IMR-90 (cell line): Measurements from ENCODE around the gene MIER2. TPM values are rescaled to one million over a fixed set of nuclear protein-coding genes. Genes with fewer than 3 reads are reported as not detected.

Experiments used
- ATAC-seq: fragments of 200-7000 bp; cut with Tn5 transposase; 2 replicates; pipeline ENCODE4 v1.9.1; 2020; ENCODE audit warnings: low read depth, mild to moderate bottlenecking, moderate library complexity
- BruUV-seq: library from RNA; stranded (reverse); fragments of 400-500 nt; replicated peaks from 2 replicates; lab custom pipeline; 2021; lab: Mats Ljungman, UMichigan
- CTCF ChIA-PET: fragments of 300-600 bp; formaldehyde crosslinking; extraction: SDS; loops from one replicate; lab custom pipeline; 2021; ENCODE audit warnings: antibody characterized with exemption; lab: Yijun Ruan, JAX
- POLR2A ChIA-PET: fragments of 300-600 bp; sonication (Branson Sonifier 250); formaldehyde crosslinking; loops from one replicate; lab custom pipeline; 2022; ENCODE audit warnings: antibody characterized with exemption; ENCODE audit not compliant: unreplicated experiment; lab: Charles Lee
- DNase-seq: peaks from one replicate; pipeline ENCODE4 v3.0.0; 2013
- H2AFZ ChIP-seq: replicated peaks from 2 replicates; pipeline ENCODE3; 2013; ENCODE audit warnings: low read length, mild to moderate bottlenecking; ENCODE audit not compliant: poor library complexity
- H2AK5ac ChIP-seq: 2 replicates; pipeline ENCODE4 v1.6.1; 2013; ENCODE audit warnings: low read depth, low read length, inconsistent platforms
- H2AK9ac ChIP-seq: replicated peaks from 2 replicates; pipeline ENCODE3; 2013; ENCODE audit warnings: mild to moderate bottlenecking, low read depth, low read length, moderate library complexity; ENCODE audit not compliant: poor library complexity
- H2BK120ac ChIP-seq: 2 replicates; pipeline ENCODE4 v1.6.1; 2013; ENCODE audit warnings: low read depth, low read length, inconsistent platforms
- H2BK15ac ChIP-seq: 3 replicates; pipeline ENCODE4 v1.6.1; 2013; ENCODE audit warnings: low read depth, low read length, inconsistent platforms
- H2BK20ac ChIP-seq: 2 replicates; pipeline ENCODE4 v1.6.1; 2013; ENCODE audit warnings: low read depth, mild to moderate bottlenecking, inconsistent platforms, low read length, moderate library complexity
- H2BK5ac ChIP-seq: 2 replicates; pipeline ENCODE4 v1.6.1; 2013; ENCODE audit warnings: mild to moderate bottlenecking, low read depth, low read length, inconsistent platforms; ENCODE audit not compliant: poor library complexity, severe bottlenecking
- H3K14ac ChIP-seq: replicated peaks from 2 replicates; pipeline ENCODE4 v1.6.1; 2013; ENCODE audit warnings: low read depth, low read length, inconsistent platforms
- H3K18ac ChIP-seq: 2 replicates; pipeline ENCODE4 v1.6.1; 2013; ENCODE audit warnings: low read depth, low read length, control low read depth
- H3K23ac ChIP-seq: 2 replicates; pipeline ENCODE4 v1.6.1; 2013; ENCODE audit warnings: low read depth, low read length, inconsistent platforms
- H3K27ac ChIP-seq: 2 replicates; pipeline ENCODE4 v1.5.1; 2013; ENCODE audit warnings: mild to moderate bottlenecking, control low read depth, low read length; ENCODE audit not compliant: insufficient read depth
- H3K27me3 ChIP-seq: 2 replicates; pipeline ENCODE4 v1.6.1; 2013; ENCODE audit warnings: low read length; ENCODE audit not compliant: control insufficient read depth, insufficient read depth
- H3K36me3 ChIP-seq: 2 replicates; pipeline ENCODE4 v1.6.1; 2013; ENCODE audit warnings: low read length, mixed read lengths; ENCODE audit not compliant: control insufficient read depth, insufficient read depth
- H3K4ac ChIP-seq: 2 replicates; pipeline ENCODE4 v1.6.1; 2013; ENCODE audit warnings: low read depth, low read length, inconsistent platforms
- H3K4me1 ChIP-seq: 2 replicates; pipeline ENCODE4 v1.6.1; 2013; ENCODE audit warnings: low read length, mixed read lengths; ENCODE audit not compliant: control insufficient read depth, insufficient read depth
- H3K4me2 ChIP-seq: 2 replicates; pipeline ENCODE4 v1.6.1; 2013; ENCODE audit warnings: low read depth, mild to moderate bottlenecking, control low read depth, low read length, moderate library complexity
- H3K4me3 ChIP-seq: 2 replicates; pipeline ENCODE4 v1.5.1; 2013; ENCODE audit warnings: low read depth, mild to moderate bottlenecking, control low read depth, low read length, moderate library complexity; ENCODE audit not compliant: insufficient read depth
- H3K56ac ChIP-seq: 2 replicates; pipeline ENCODE4 v1.6.1; 2013; ENCODE audit warnings: low read length, inconsistent platforms; ENCODE audit not compliant: insufficient read depth; ENCODE audit errors: extremely low read depth
- H3K79me1 ChIP-seq, 2 experiments: 2 replicates each; pipeline ENCODE4 v1.6.1; 2013; ENCODE audit warnings: low read length in 2 of 2, inconsistent platforms in 1 of 2, low read depth in 1 of 2
- H3K9ac ChIP-seq: 2 replicates; pipeline ENCODE4 v1.6.1; 2013; ENCODE audit warnings: low read depth, low read length, control low read depth
- H3K9me1 ChIP-seq: 2 replicates; pipeline ENCODE4 v1.6.1; 2013; ENCODE audit warnings: low read length, inconsistent platforms; ENCODE audit not compliant: insufficient read depth
- H3K9me3 ChIP-seq: 2 replicates; pipeline ENCODE4 v1.6.1; 2013; ENCODE audit warnings: low read length; ENCODE audit not compliant: control insufficient read depth, insufficient read depth
- H4K20me1 ChIP-seq: 2 replicates; pipeline ENCODE4 v1.6.1; 2013; ENCODE audit warnings: low read length, inconsistent platforms; ENCODE audit not compliant: insufficient read depth
- H4K5ac ChIP-seq: 2 replicates; pipeline ENCODE4 v1.6.1; 2013; ENCODE audit warnings: mild to moderate bottlenecking, low read depth, low read length, control low read depth
- H4K8ac ChIP-seq, 2 experiments: 2 replicates each; pipeline ENCODE4 v1.6.1; 2013; ENCODE audit warnings: low read depth in 2 of 2, low read length in 2 of 2, control low read depth in 1 of 2, inconsistent platforms in 1 of 2
- H4K91ac ChIP-seq: 2 replicates; pipeline ENCODE4 v1.6.1; 2013; ENCODE audit warnings: low read depth, low read length, inconsistent platforms; ENCODE audit not compliant: insufficient read depth
- BHLHE40 ChIP-seq: fragments of 150-350 bp; IDR thresholded peaks from 2 replicates; pipeline ENCODE4 v1.6.1; 2016; ENCODE audit warnings: mild to moderate bottlenecking, low read depth, low read length
- CHD1 ChIP-seq: IDR thresholded peaks from 2 replicates; pipeline ENCODE4 v1.6.1; 2012; ENCODE audit warnings: low read depth, low read length, improper control_type of control experiment
- FOS ChIP-seq: fragments of 150-350 bp; IDR thresholded peaks from 2 replicates; pipeline ENCODE4 v1.6.1; 2016; ENCODE audit warnings: low read depth, low read length
- MAZ ChIP-seq: IDR thresholded peaks from 2 replicates; pipeline ENCODE4 v1.6.1; 2012; ENCODE audit warnings: low read depth, mild to moderate bottlenecking, low read length, improper control_type of control experiment, moderate library complexity, borderline replicate concordance
- MXI1 ChIP-seq: IDR thresholded peaks from 2 replicates; pipeline ENCODE4 v1.6.1; 2012; ENCODE audit warnings: low read depth, mild to moderate bottlenecking, low read length, moderate library complexity, borderline replicate concordance
- NFE2L2 ChIP-seq: fragments of 150-350 bp; IDR thresholded peaks from 2 replicates; pipeline ENCODE4 v1.6.1; 2016; ENCODE audit warnings: low read depth, mild to moderate bottlenecking, low read length
- RAD21 ChIP-seq: IDR thresholded peaks from 2 replicates; pipeline ENCODE4 v1.6.1; 2012; ENCODE audit warnings: low read length, improper control_type of control experiment
- RCOR1 ChIP-seq: IDR thresholded peaks from 2 replicates; pipeline ENCODE4 v1.6.1; 2012; ENCODE audit warnings: mild to moderate bottlenecking, low read length, improper control_type of control experiment; ENCODE audit not compliant: insufficient replicate concordance
- RFX5 ChIP-seq: IDR thresholded peaks from 2 replicates; pipeline ENCODE4 v1.8.0; 2012; ENCODE audit warnings: low read depth, mild to moderate bottlenecking, low read length, moderate library complexity
- SMC3 ChIP-seq: fragments of 150-350 bp; IDR thresholded peaks from 2 replicates; pipeline ENCODE4 v1.6.1; 2016; ENCODE audit warnings: low read depth, mild to moderate bottlenecking, antibody characterized with exemption, low read length, moderate library complexity
- WGBS, 2 experiments: methylation state at CpG; one replicate each; pipeline versions ENCODE4 v1.1.5 to v1.1.7; 2013; ENCODE audit warnings: missing lambda C conversion rate in 2 of 2; ENCODE audit not compliant: insufficient read length in 1 of 2; ENCODE audit errors: extremely low coverage in 2 of 2; 5-methylcytosine and 5-hydroxymethylcytosine counted together
- dilution Hi-C: fragments of 300-500 bp; cut with HindIII; formaldehyde crosslinking; loops from one replicate; pipeline ENCODE4 v1.14.3; 2018; ENCODE audit warnings: low sequenced_read_pairs; ENCODE audit not compliant: unreplicated experiment
- in situ Hi-C: fragments of 300-500 bp; cut with MboI; formaldehyde crosslinking; loops from 3 replicates; pipeline ENCODE4 v1.14.3; 2019; ENCODE audit warnings: low sequenced_read_pairs, inconsistent platforms, mixed read lengths
- intact Hi-C: fragments of 100-400 bp; cut with micrococcal nuclease; formaldehyde crosslinking; loops from 2 replicates; pipeline ENCODE4 v1.10.0; 2022
- polyA plus RNA-seq, 3 experiments: library from polyadenylated mRNA; depleted of rRNA; stranded (reverse); fragments of >200 nt; gene quantifications; 2 replicates each; pipeline ENCODE4 v1.2.3, GENCODE V29; 2012; ENCODE audit warnings: low replicate concordance in 1 of 3
- total RNA-seq: library from RNA; depleted of rRNA; stranded (reverse); fragments of >200 nt; gene quantifications from 2 replicates; pipeline ENCODE4 v1.2.3, GENCODE V29; 2012
- TF ChIP-seq, protein P1 (sequence below): fragments of 150-350 bp; IDR thresholded peaks from 2 replicates; pipeline ENCODE4 v1.6.1; 2017; ENCODE audit warnings: mild to moderate bottlenecking, antibody characterized with exemption, low read length, low read depth

The MIER2 gene
- total and polyA plus RNA-seq, 2 of the 4 experiments (the other 2 are of a cell fraction) = 28.0 to 28.4 TPM

DNA sequence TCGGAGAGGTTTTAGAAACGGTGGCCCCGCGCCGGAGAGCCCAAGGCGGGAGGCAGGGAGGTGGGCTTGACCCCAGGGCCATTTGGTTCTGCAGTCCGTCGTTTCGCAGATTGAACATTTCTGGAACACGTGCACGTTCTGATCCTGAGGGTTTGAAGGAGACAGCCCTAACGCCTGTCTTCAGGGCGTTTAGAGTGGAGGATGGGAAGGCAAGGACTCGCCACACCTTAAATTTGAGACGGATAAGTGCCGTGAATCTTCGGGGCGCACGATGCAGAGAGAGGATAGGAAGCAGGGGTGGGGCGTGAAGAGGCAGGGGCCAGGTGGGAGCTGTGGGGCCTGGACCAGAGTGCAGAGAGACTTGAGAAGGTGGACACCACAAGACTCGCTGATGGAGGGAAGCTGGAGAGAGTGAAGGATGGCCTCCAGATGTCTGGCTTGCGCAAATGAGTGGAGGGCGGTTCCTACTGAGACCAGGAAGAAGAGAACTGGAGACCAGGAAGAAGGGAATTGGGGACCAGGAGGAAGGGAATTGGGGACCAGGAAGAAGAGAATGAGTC lies 804 bp upstream of the MIER2 start:
- Histone ChIP-seq H4K91ac (no peak overlapping the region), H2AK5ac (no peak overlapping the region), H3K4me2 (no peak overlapping the region), H2BK120ac (no peak overlapping the region), H2BK20ac (no peak overlapping the region), H4K5ac (peak overlapping the region; percentile 31; the same call in 1 of the 2 replicates), H3K27me3 (no peaks in the 10 kb centered on the region), H3K56ac (no peak overlapping the region), H3K18ac (no peak overlapping the region), H3K4me1 (peaks cover 16% of the 10 kb centered on the region), H2BK5ac (no peak overlapping the region), H3K79me1 (peaks cover 12 to 34% of the 10 kb centered on the region in 2 experiments; a peak in 3 of 4 replicates), H2BK15ac (no peak overlapping the region), H3K14ac (no peak overlapping the region), H3K4me3 (no peak overlapping the region), H4K8ac (peak overlapping the region; percentile 67 to 93; a peak in 3 of 4 replicates), H3K27ac (no peak overlapping the region), H4K20me1 (peaks cover 33% of the 10 kb centered on the region), H3K9ac (no peak overlapping the region), H3K4ac (no peak overlapping the region; the same call in 1 of the 2 replicates), H2AFZ (peak overlapping the region; percentile 90), H3K23ac (no peak overlapping the region), H2AK9ac (peak overlapping the region; percentile 1), H3K36me3 (peaks cover 5% of the 10 kb centered on the region; the same call in 1 of the 2 replicates), H3K9me3 (no peaks in the 10 kb centered on the region), H3K9me1 (peaks cover 20% of the 10 kb centered on the region)
- CTCF ChIA-PET = no interaction called here
- in situ Hi-C loops = no loop called here
- POLR2A ChIA-PET = interaction anchor here (0.6 kb wide), 1 partner anchor 56 kb away, joined by 3 read pairs; no protein-coding TSS in a partner anchor
- dilution Hi-C loops = no loop called here
- no TSS peak for BruUV-seq
- DNase-seq (no peak), ATAC-seq (no peak)
- 81% methylated on average over 10 of the region's 23 CpGs; no CpG with 5 or more reads in 1 of the 2 experiments for WGBS, 2 experiments
- TF ChIP-seq NFE2L2 (no peak), MXI1 (no peak), RAD21 (no peak), CHD1 (no peak), SMC3 (no peak), RCOR1 (no peak), FOS (no peak), MAZ (no peak), RFX5 (no peak), BHLHE40 (no peak)
- TF ChIP-seq, protein P1, sequence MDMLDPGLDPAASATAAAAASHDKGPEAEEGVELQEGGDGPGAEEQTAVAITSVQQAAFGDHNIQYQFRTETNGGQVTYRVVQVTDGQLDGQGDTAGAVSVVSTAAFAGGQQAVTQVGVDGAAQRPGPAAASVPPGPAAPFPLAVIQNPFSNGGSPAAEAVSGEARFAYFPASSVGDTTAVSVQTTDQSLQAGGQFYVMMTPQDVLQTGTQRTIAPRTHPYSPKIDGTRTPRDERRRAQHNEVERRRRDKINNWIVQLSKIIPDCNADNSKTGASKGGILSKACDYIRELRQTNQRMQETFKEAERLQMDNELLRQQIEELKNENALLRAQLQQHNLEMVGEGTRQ = no peak
- intact Hi-C loops = loop anchor here (10.0 kb wide), 1 partner anchor 139 kb away; no protein-coding TSS in a partner anchor
